MM.1S (cell line): ENCODE results near the gene MAP3K12.

Experiments used
- DNase-seq: peaks from one replicate; pipeline ENCODE4 v3.0.0-alpha.2; 2015
- H2AFZ ChIP-seq: fragments of 300-600 bp; sonication (generic); 2 replicates; pipeline ENCODE4 v1.6.0; 2016; ENCODE audit warnings: antibody characterized with exemption, low read length
- H3F3A ChIP-seq: fragments of 300-600 bp; sonication (generic); 2 replicates; pipeline ENCODE4 v1.6.1; 2016; ENCODE audit warnings: mild to moderate bottlenecking, antibody characterized with exemption, low read length, moderate library complexity, mixed read lengths; ENCODE audit not compliant: insufficient read depth
- H3K27ac ChIP-seq: fragments of 300-600 bp; sonication (generic); 2 replicates; pipeline ENCODE4 v1.5.1; 2016; ENCODE audit warnings: mild to moderate bottlenecking, low read length
- H3K27me3 ChIP-seq: fragments of 300-600 bp; sonication (generic); replicated peaks from 2 replicates; pipeline ENCODE4 v1.6.0; 2016; ENCODE audit warnings: low read length; ENCODE audit not compliant: insufficient read depth
- H3K36me3 ChIP-seq: fragments of 300-600 bp; sonication (generic); replicated peaks from 2 replicates; pipeline ENCODE4 v1.6.1; 2016; ENCODE audit warnings: mild to moderate bottlenecking, low read length, mixed read lengths; ENCODE audit not compliant: insufficient read depth
- H3K4me1 ChIP-seq: fragments of 300-600 bp; sonication (generic); 2 replicates; pipeline ENCODE4 v1.6.1; 2016; ENCODE audit warnings: low read length, mixed read lengths
- H3K4me2 ChIP-seq: fragments of 300-600 bp; sonication (generic); 2 replicates; pipeline ENCODE4 v1.6.0; 2016; ENCODE audit warnings: low read depth, low read length
- H3K4me3 ChIP-seq: fragments of 300-600 bp; sonication (generic); 2 replicates; pipeline ENCODE4 v1.5.1; 2016; ENCODE audit warnings: low read length, mixed read lengths
- H3K79me2 ChIP-seq: fragments of 300-600 bp; sonication (generic); 2 replicates; pipeline ENCODE4 v1.6.1; 2016; ENCODE audit warnings: mixed run types, low read length, mixed read lengths
- H3K9ac ChIP-seq: fragments of 300-600 bp; sonication (generic); 2 replicates; pipeline ENCODE4 v1.6.1; 2016; ENCODE audit warnings: low read length, mixed read lengths
- H3K9me2 ChIP-seq: fragments of 300-600 bp; sonication (generic); replicated peaks from 2 replicates; pipeline ENCODE4 v1.6.1; 2016; ENCODE audit warnings: mild to moderate bottlenecking, low read length, mixed read lengths; ENCODE audit not compliant: insufficient read depth
- H3K9me3 ChIP-seq: fragments of 300-600 bp; sonication (generic); replicated peaks from 2 replicates; pipeline ENCODE4 v1.6.1; 2016; ENCODE audit warnings: mild to moderate bottlenecking, low read length, mixed read lengths; ENCODE audit not compliant: insufficient read depth
- H4K20me1 ChIP-seq: fragments of 300-600 bp; sonication (generic); 2 replicates; pipeline ENCODE4 v1.6.1; 2016; ENCODE audit warnings: mild to moderate bottlenecking, low read length, moderate library complexity, mixed read lengths; ENCODE audit not compliant: insufficient read depth
- CTCF ChIP-seq: fragments of 300-600 bp; sonication (generic); IDR thresholded peaks from 2 replicates; pipeline ENCODE4 v1.5.1; 2016; ENCODE audit warnings: antibody characterized with exemption, low read length, mixed read lengths
- EZH2 ChIP-seq: fragments of 300-600 bp; sonication (generic); optimal IDR thresholded peaks from 2 replicates; pipeline ENCODE3; 2017; ENCODE audit warnings: low read depth, mild to moderate bottlenecking, antibody characterized with exemption, low read length, mixed read lengths
- EZH2phosphoT487 ChIP-seq: fragments of 300-600 bp; sonication (generic); IDR thresholded peaks from 2 replicates; pipeline ENCODE4 v1.6.1; 2018; ENCODE audit warnings: antibody characterized with exemption, low read length

MAP3K12 gene

GRCh38 chr12:53480491-53481442, 18.5 kb downstream of the MAP3K12 start:
- H3K27me3 ChIP-seq, result no peaks in the 10 kb centered on the region
- peaks cover 58% of the 10 kb centered on the region for H3K79me2 ChIP-seq
- H3K4me1 ChIP-seq, result peaks cover 48% of the 10 kb centered on the region
- no peak overlapping the region for H3K4me3 ChIP-seq
- H3K36me3 ChIP-seq, result peaks cover 23% of the 10 kb centered on the region; the same call in 1 of the 2 replicates
- peaks cover 85% of the 10 kb centered on the region for H3F3A ChIP-seq
- H3K9me2 ChIP-seq, result no peaks in the 10 kb centered on the region
- no peak for TF ChIP-seq EZH2phosphoT487
- TF ChIP-seq EZH2, result no peak
- no peak for TF ChIP-seq CTCF
- no peak overlapping the region for H2AFZ ChIP-seq
- peak; percentile 42 for DNase-seq
- peak overlapping the region; percentile 79; the same call in 1 of the 2 replicates for H3K27ac ChIP-seq
- peaks cover 7% of the 10 kb centered on the region; the same call in 1 of the 2 replicates for H4K20me1 ChIP-seq
- H3K9me3 ChIP-seq, result no peaks in the 10 kb centered on the region
- H3K9ac ChIP-seq, result peak overlapping the region; percentile 9; the same call in 1 of the 2 replicates
- H3K4me2 ChIP-seq, result 0 out of 2 replicates have a peak overlapping the region, but pooled peaks have one; percentile 33

DNA sequence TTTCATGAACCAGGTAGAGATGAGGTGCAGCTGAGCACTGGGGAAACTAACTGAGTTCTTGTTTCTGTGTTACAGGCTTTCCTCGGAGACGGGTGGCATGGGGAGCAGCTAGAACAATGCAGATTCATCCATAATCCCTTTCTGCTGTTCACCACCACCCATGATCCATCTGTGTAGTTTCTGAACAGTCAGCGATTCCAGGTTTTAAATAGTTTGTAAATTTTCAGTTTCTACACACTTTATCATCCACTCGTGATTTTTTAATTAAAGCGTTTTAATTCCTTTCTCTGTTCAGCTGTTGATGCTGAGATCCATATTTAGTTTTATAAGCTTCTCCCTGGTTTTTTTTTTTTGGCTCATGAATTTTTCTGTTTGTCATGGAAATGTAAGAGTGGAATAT, 19.9 kb downstream of the MAP3K12 start:
- no peak for DNase-seq
- peak overlapping the region; percentile 79 for H3K27ac ChIP-seq
- H2AFZ ChIP-seq, result no peak overlapping the region
- no peaks in the 10 kb centered on the region for H3K9me2 ChIP-seq
- H3F3A ChIP-seq, result peaks cover 96% of the 10 kb centered on the region
- peaks cover 72% of the 10 kb centered on the region for H3K79me2 ChIP-seq
- H3K4me2 ChIP-seq, result peak overlapping the region; percentile 33
- no peaks in the 10 kb centered on the region for H3K27me3 ChIP-seq
- H3K36me3 ChIP-seq, result peaks cover 27% of the 10 kb centered on the region; the same call in 1 of the 2 replicates
- H3K9me3 ChIP-seq, result no peaks in the 10 kb centered on the region
- peaks cover 61% of the 10 kb centered on the region for H3K4me1 ChIP-seq
- peak overlapping the region; percentile 13; the same call in 1 of the 2 replicates for H3K9ac ChIP-seq
- no peak for TF ChIP-seq EZH2
- TF ChIP-seq CTCF, result no peak
- TF ChIP-seq EZH2phosphoT487, result no peak
- H4K20me1 ChIP-seq, result peaks cover 7% of the 10 kb centered on the region; the same call in 1 of the 2 replicates
- H3K4me3 ChIP-seq, result no peak overlapping the region

DNA sequence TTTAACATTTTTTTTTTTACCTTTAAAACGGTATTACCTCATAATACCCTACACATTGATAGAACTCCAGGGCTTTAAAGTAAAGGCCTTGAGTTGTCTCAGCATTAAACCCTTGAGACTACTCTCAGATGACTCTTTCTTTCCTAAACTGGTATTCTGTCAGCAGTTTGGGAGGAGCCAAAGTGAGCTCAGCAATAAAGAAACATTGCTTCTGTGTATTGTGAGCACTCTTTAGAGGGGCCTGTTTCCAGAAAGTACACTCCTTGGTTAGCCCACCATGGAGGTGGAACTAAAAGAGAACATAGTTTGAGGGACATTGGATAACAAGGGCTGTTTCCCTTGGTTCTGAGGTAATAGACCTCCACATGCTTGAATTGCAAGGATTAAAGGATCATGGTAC, 20.4 kb downstream of the MAP3K12 start:
- peak; percentile 45 for DNase-seq
- no peak overlapping the region for H2AFZ ChIP-seq
- peaks cover 66% of the 10 kb centered on the region for H3K4me1 ChIP-seq
- peaks cover 7% of the 10 kb centered on the region; the same call in 1 of the 2 replicates for H4K20me1 ChIP-seq
- no peak overlapping the region for H3K4me3 ChIP-seq
- H3K9me2 ChIP-seq, result no peaks in the 10 kb centered on the region
- peak overlapping the region; percentile 79 for H3K27ac ChIP-seq
- no peaks in the 10 kb centered on the region for H3K9me3 ChIP-seq
- H3K27me3 ChIP-seq, result no peaks in the 10 kb centered on the region
- peaks cover 77% of the 10 kb centered on the region for H3K79me2 ChIP-seq
- TF ChIP-seq EZH2 (no peak), CTCF (no peak), EZH2phosphoT487 (no peak)
- H3K36me3 ChIP-seq, result peaks cover 29% of the 10 kb centered on the region; the same call in 1 of the 2 replicates
- H3K9ac ChIP-seq, result peak overlapping the region; percentile 13; the same call in 1 of the 2 replicates
- H3K4me2 ChIP-seq, result peak overlapping the region; percentile 33
- peaks cover 96% of the 10 kb centered on the region for H3F3A ChIP-seq
